Keratinocyte (primary cell): ENCODE results near the gene GLIPR1. TPM values are rescaled to one million over a fixed set of nuclear protein-coding genes. Genes with fewer than 3 reads are reported as not detected.

ENCODE experiments used
- DNase-seq: peaks from one replicate; pipeline ENCODE4 v3.0.0-alpha.2; 2011; ENCODE audit warnings: low read depth, missing footprints, low spot score
- FAIRE-seq: peaks from 2 replicates; lab custom pipeline; 2011; peaks lifted over from hg19 to GRCh38; lab: Jason Lieb, UNC
- H2AFZ ChIP-seq: 2 replicates; pipeline ENCODE4 v1.6.0; 2012; ENCODE audit warnings: low read length, control low read depth, inconsistent platforms; ENCODE audit not compliant: control insufficient read depth
- H3K27ac ChIP-seq: 2 replicates; pipeline ENCODE4 v1.5.1; 2011; ENCODE audit warnings: low read length; ENCODE audit not compliant: control insufficient read depth, insufficient read depth
- H3K27me3 ChIP-seq: 3 replicates; pipeline ENCODE4 v1.6.0; 2011; ENCODE audit warnings: low read length; ENCODE audit not compliant: control insufficient read depth, insufficient read depth; ENCODE audit errors: extremely low read depth
- H3K36me3 ChIP-seq, 2 experiments: 2 replicates in 1 of 2; 3 replicates in 1 of 2; pipeline ENCODE4 v1.5.1; 2011; ENCODE audit warnings: low read length in 2 of 2, mild to moderate bottlenecking in 1 of 2; ENCODE audit not compliant: control insufficient read depth in 2 of 2, insufficient read depth in 2 of 2; ENCODE audit errors: extremely low read depth in 1 of 2
- H3K4me1 ChIP-seq: 3 replicates; pipeline ENCODE4 v1.5.1; 2011; ENCODE audit warnings: low read length; ENCODE audit not compliant: control insufficient read depth, insufficient read depth; ENCODE audit errors: extremely low read depth
- H3K4me2 ChIP-seq: 3 replicates; pipeline ENCODE4 v1.6.0; 2011; ENCODE audit warnings: low read depth, low read length; ENCODE audit not compliant: control insufficient read depth, insufficient read depth; ENCODE audit errors: extremely low read depth
- H3K4me3 ChIP-seq, 3 experiments: fragments of 200-600 bp in 1 of 3; sonication (generic) in 1 of 3; 2 replicates in 2 of 3; 3 replicates in 1 of 3; pipeline ENCODE4 v1.5.1; 2011 to 2016; ENCODE audit warnings: low read length in 3 of 3, mild to moderate bottlenecking in 3 of 3, control low read depth in 2 of 3, inconsistent platforms in 1 of 3, low read depth in 1 of 3, mixed read lengths in 1 of 3, mixed run types in 1 of 3, moderate library complexity in 1 of 3; ENCODE audit not compliant: control insufficient read depth in 2 of 3, insufficient read depth in 2 of 3; ENCODE audit errors: extremely low read depth in 1 of 3
- H3K79me2 ChIP-seq: 2 replicates; pipeline ENCODE4 v1.6.0; 2012; ENCODE audit warnings: low read length; ENCODE audit not compliant: control insufficient read depth, insufficient read depth
- H3K9ac ChIP-seq: 3 replicates; pipeline ENCODE4 v1.6.0; 2011; ENCODE audit warnings: low read length; ENCODE audit not compliant: control insufficient read depth, insufficient read depth; ENCODE audit errors: extremely low read depth
- H3K9me1 ChIP-seq: 3 replicates; pipeline ENCODE4 v1.6.0; 2011; ENCODE audit warnings: low read length; ENCODE audit not compliant: control insufficient read depth, insufficient read depth; ENCODE audit errors: extremely low read depth
- H3K9me3 ChIP-seq: 2 replicates; pipeline ENCODE4 v1.5.1; 2012; ENCODE audit warnings: low read depth, low read length; ENCODE audit not compliant: control insufficient read depth
- H4K20me1 ChIP-seq: 3 replicates; pipeline ENCODE4 v1.6.0; 2011; ENCODE audit warnings: low read length; ENCODE audit not compliant: control insufficient read depth, insufficient read depth; ENCODE audit errors: extremely low read depth
- EZH2 ChIP-seq: IDR thresholded peaks from one replicate; pipeline ENCODE4 v1.6.1; 2012; ENCODE audit warnings: inconsistent platforms, mild to moderate bottlenecking, low read length, moderate library complexity
- dilution Hi-C: fragments of 300-500 bp; cut with MboI; formaldehyde crosslinking; loops from one replicate; pipeline ENCODE4 v1.7.0; 2020; ENCODE audit warnings: low sequenced_read_pairs; ENCODE audit not compliant: extremely low pct_ligation_motif_present
- polyA plus RNA-seq, 5 experiments: library from polyadenylated mRNA; depleted of rRNA in 3 of 5; stranded (reverse) in 3 of 5; stranded (forward) in 1 of 5; unstranded in 1 of 5; fragments of >200 nt; gene quantifications; 1 replicate in 1 of 5; 2 replicates in 3 of 5; 3 replicates in 1 of 5; pipeline versions ENCODE4 v1.2.1 to v1.2.3, GENCODE V29; 2011 to 2012; ENCODE audit warnings: missing spikeins in 2 of 5, low read depth in 1 of 5, low replicate concordance in 1 of 5
- TF ChIP-seq, protein P1 (sequence below), 3 experiments: IDR thresholded peaks in 1 of 3; conservative IDR thresholded peaks in 1 of 3; optimal IDR thresholded peaks in 1 of 3; 2 replicates in 2 of 3; 3 replicates in 1 of 3; pipeline versions ENCODE3 to v1.5.1; 2011; ENCODE audit warnings: low read length in 3 of 3, mild to moderate bottlenecking in 3 of 3, moderate library complexity in 2 of 3, control low read depth in 1 of 3, inconsistent platforms in 1 of 3; ENCODE audit not compliant: insufficient read depth in 2 of 3; ENCODE audit errors: extremely low read depth in 1 of 3

GLIPR1 gene
- polyA plus RNA-seq, 1 donor (not counting 4 experiments of a cell fraction or from before 2014, with no cell fraction given), result 10.2 TPM

DNA sequence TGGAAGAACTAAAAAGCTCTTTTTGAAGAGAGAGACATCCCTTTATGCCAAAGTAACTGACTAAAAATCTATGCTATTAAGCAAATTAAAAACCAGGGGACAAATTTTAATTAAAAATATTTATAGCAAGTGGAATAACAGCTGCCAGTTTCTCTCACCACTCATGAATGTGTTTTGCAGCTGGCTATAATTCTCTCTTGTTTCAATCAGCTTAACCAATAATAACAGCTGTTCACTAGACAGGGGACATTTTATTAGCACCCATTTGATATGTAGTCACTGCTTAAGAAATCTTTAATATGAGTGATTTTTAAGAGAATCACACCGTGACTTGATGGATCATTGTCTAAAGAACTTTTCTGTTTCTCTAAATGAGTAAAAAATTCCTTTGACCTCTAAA is 65.1 kb downstream of the GLIPR1 start:
- no peak overlapping the region for H2AFZ ChIP-seq
- no peaks in the 10 kb centered on the region for H3K4me1 ChIP-seq

DNA sequence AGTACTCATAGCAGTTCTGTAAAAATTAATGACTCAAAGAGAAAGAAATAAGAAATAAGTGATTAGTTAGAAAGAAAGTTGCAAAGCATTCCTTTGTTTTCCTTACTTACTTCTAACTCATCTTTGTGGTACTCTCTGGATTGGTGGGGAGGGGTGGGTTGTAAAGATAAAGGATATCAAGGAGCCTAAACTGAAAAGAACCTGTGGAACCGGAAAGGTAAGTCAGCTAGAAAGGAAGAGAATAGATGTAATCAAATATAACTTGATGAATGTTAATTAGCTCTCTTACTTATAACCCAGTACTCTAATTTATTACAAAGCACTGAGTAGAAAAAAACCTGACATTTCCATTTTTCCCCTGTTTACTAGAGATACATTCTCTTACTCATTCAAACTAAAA is 68.3 kb downstream of the GLIPR1 start:
- no peak for FAIRE-seq
- H3K9ac ChIP-seq, result no peak overlapping the region
- no peak overlapping the region for H3K4me2 ChIP-seq
- DNase-seq, result no peak
- dilution Hi-C loops, result no loop called here
- TF ChIP-seq, protein P1, sequence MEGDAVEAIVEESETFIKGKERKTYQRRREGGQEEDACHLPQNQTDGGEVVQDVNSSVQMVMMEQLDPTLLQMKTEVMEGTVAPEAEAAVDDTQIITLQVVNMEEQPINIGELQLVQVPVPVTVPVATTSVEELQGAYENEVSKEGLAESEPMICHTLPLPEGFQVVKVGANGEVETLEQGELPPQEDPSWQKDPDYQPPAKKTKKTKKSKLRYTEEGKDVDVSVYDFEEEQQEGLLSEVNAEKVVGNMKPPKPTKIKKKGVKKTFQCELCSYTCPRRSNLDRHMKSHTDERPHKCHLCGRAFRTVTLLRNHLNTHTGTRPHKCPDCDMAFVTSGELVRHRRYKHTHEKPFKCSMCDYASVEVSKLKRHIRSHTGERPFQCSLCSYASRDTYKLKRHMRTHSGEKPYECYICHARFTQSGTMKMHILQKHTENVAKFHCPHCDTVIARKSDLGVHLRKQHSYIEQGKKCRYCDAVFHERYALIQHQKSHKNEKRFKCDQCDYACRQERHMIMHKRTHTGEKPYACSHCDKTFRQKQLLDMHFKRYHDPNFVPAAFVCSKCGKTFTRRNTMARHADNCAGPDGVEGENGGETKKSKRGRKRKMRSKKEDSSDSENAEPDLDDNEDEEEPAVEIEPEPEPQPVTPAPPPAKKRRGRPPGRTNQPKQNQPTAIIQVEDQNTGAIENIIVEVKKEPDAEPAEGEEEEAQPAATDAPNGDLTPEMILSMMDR (optimal IDR thresholded peaks at IDR 0.05 in 1 of 3, IDR thresholded peaks at IDR 0.05 in 1 of 3, conservative IDR thresholded peaks at IDR 0.05 in 1 of 3; ENCODE audit: extremely low read depth in 1 of 3, insufficient read depth in 2 of 3, low read length in 3 of 3), result no peak
- TF ChIP-seq EZH2, result no peak
- no peaks in the 10 kb centered on the region for H3K36me3 ChIP-seq
- no peaks in the 10 kb centered on the region for H3K27me3 ChIP-seq
- no peaks in the 10 kb centered on the region for H3K9me3 ChIP-seq
- no peaks in the 10 kb centered on the region for H3K9me1 ChIP-seq
- no peaks in the 10 kb centered on the region for H3K79me2 ChIP-seq
- no peak overlapping the region for H3K27ac ChIP-seq
- no peak overlapping the region for H3K4me3 ChIP-seq
- H2AFZ ChIP-seq, result no peak overlapping the region
- H4K20me1 ChIP-seq, result no peaks in the 10 kb centered on the region
- H3K4me1 ChIP-seq, result no peaks in the 10 kb centered on the region

More for the DNA sequence above, 65.1 kb downstream of the GLIPR1 start:
- Histone ChIP-seq H3K27ac (no peak overlapping the region), H3K9me3 (no peaks in the 10 kb centered on the region), H3K36me3 (no peaks in the 10 kb centered on the region), H3K9ac (no peak overlapping the region), H3K27me3 (no peaks in the 10 kb centered on the region), H3K4me2 (no peak overlapping the region), H3K79me2 (no peaks in the 10 kb centered on the region), H4K20me1 (no peaks in the 10 kb centered on the region), H3K4me3 (no peak overlapping the region), H3K9me1 (no peaks in the 10 kb centered on the region)
- TF ChIP-seq, protein P1 (optimal IDR thresholded peaks at IDR 0.05 in 1 of 3, IDR thresholded peaks at IDR 0.05 in 1 of 3, conservative IDR thresholded peaks at IDR 0.05 in 1 of 3; ENCODE audit: extremely low read depth in 1 of 3, insufficient read depth in 2 of 3, low read length in 3 of 3), result no peak
- TF ChIP-seq EZH2, result no peak
- FAIRE-seq (no peak), DNase-seq (no peak)
- dilution Hi-C loops, result no loop called here
